ENCODE measurements around the gene IFI30.
"Not testable (repeated sequence)": the region's sequence is repeated elsewhere in the genome, so short reads cannot be mapped to it uniquely, and the experiment has no call there.

The IFI30 gene

DNA sequence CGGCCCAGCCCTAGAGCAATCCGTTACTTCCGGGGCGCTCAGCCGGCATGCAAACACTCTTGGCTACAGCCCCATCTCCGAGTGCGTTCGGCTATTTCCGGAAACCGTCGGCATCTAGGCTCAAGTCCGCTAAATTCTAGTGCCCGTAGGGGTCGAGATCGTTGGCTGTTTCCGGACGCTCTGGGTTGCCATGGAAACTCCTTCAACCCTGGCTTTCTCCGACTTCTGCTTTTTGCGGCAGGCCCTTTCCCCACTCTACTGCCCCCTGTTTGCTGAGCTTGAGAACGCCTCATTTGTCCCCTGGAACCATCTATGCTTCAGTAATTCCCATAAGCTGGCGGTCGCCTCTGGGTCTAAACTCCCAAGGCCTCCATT, 21.2 kb upstream of the IFI30 start:
- DNase-seq (ENCODE audit: extremely low read depth in 1 of 2, low read depth in 1 of 2), result peak; percentile 92 to 96

DNA sequence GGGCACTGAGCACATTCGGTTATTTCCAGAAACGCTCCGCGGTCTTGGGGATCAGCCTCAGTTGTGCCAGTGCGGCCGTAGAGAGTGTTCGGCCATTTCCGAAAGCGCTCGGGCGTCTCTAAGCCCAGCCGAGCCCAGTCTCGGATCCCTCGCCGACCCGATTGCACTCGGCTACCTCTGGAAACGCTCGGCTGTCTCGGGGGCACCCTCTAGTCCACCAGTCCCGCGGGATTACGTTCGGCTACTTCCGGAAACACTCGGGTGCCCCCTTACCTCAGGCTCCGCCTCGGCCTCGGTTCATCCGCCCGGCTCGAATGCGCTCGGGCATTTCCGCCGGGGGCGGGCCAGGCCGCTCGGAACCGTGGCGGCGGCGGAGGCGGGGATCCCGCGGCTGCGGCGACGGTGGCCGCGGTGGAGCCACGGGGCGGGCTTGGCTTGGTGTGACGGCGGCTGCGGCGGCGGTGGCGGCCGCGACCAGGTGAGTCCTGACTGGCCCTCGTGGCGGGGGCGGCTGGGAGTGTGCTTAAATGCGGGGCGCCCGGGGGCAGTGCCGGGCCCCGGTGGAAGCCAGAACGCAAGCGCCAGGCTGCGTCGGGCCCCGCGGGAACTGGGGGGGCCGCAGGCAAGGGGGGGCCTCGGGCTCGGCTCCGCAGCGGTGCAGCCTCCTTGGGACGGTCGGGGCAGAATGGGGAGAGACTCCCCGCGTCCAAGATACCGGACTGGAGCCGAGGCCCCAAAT, 20.6 kb upstream of the IFI30 start, which contains the start of gene PIK3R2:
TSS of gene PIK3R2 (plus strand) at position 347 of the 739 bp plus-strand sequence. CDS start 2,717 bp downstream, outside the sequence.
- peak; percentile 98 to 99 for DNase-seq (ENCODE audit: extremely low read depth in 1 of 2, low read depth in 1 of 2)

DNA sequence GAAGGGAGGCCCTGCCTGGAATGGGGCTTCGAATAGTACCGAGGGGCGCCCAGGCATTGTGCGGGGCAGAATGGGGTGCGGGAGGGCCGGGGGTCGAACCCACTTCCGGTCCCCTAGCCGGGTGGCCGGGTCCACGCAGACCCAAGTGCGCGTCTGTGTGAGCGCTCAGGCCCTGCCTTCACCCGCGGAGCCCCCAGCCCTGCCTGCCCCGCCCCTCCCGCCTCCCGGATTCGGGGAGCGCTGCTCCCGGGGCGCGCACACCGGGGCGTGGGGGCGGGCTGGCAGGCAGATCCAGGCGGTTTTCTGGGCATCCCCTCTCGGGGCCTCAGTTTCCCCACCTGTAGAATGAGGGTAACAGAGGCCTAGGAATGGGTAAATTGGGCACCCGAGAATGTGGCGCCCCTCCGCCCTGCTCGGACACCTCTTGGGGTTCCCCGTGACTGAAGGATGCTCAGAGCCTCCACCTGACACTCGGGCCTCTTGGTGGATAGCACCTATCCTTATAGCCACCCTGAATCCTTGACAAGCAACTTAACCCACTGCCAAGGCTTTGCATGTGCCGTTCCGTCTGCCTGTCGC, 20.0 kb upstream of the IFI30 start:
- peak in 1 of 2 donors; percentile 19 for DNase-seq (ENCODE audit: extremely low read depth in 1 of 2, low read depth in 1 of 2)

DNA sequence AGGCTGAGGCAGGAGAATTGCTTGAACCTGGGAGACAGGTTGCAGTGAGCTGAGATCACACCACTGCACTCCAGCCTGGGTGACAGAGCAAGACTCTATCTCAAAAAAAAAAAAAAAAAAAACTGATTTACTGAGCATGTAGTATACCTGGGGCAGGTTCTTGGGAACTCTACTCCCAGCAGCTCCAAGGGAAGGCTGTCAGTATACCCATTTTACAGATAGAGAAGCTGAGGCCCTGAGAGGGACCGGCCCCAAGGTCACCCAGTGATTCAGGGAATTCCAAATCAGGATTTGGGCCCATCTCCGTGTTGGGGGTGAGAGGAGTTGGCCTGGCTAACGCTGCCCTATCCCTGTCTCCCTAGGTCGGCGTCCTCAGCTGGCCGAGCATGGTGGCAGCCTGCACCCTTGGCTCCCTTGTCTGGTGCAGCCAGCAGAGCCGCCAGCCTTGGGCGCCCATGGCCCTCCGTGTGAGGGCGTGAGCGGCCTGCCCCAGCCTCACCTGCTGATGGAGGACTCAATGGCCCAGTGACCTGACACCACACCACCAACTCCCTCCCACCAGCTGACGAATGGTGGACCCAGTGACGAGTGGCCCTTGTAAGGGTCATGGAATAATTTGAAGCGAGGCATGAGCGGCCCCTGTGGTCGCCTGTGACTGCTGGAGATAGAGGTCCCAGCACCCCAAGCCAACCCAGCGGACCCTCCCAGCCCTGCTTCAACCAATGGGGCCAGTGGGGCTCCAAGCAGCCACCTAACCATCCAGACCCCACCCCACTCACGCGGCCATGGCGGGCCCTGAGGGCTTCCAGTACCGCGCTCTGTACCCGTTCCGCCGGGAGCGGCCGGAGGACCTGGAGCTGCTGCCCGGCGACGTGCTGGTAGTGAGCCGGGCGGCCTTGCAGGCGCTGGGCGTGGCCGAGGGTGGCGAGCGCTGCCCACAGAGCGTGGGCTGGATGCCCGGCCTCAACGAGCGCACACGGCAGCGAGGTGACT, 18.2 kb upstream of the IFI30 start:
- DNase-seq (ENCODE audit: extremely low read depth in 1 of 2, low read depth in 1 of 2), result no peak

DNA sequence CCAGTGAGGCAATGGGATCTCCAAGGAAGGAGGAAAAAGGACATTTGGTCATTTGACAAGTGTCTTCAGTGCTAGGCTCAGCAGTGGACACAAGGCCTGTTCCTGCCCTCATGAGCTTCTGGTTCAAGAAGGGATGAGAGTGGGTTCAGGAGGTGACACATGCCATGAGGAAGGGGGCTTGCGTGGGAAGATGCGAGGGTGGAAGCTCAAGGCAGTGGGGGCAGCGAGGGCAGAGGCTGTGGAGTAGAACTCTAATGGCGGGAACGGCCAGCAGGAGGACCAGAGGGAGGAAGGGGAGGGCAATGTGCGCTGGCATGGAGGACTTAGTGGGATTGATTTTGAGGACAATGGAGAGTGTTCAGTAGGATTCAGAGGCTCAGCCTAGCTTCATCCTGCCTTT, 17.3 kb upstream of the IFI30 start:
- DNase-seq (ENCODE audit: extremely low read depth in 1 of 2, low read depth in 1 of 2), result no peak

DNA sequence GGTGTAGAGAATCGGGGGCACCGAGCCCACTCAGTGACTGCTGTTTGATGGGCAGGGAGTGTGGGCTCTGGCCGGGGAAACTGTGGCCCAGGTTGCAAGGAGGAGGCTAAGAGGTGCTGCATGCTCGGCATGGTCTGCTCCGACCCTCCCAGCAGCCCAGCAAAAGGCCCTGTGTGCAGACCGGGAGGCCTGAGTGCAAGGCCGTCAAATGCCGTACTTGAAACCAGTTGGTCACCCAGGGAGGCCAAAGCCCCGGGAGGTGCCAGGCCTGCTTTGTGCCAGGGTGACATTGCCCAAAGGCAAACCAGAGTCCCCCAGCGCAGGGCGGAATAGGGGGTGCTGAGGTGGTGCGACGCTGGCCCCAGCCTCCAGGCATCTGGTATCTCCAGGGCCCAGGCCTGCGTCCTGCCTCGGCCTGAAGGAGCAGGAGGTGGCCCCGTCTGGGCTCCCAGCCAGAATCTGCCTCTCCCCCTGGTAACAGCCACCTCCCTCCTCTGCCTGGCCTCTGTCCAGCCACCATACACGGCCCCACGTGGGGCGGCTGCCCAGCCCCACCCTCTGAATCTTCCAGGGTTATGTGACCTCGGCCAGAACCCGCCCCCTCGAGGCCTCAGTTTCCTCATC, 16.7 kb upstream of the IFI30 start:
- DNase-seq (ENCODE audit: extremely low read depth in 1 of 2, low read depth in 1 of 2), result no peak

DNA sequence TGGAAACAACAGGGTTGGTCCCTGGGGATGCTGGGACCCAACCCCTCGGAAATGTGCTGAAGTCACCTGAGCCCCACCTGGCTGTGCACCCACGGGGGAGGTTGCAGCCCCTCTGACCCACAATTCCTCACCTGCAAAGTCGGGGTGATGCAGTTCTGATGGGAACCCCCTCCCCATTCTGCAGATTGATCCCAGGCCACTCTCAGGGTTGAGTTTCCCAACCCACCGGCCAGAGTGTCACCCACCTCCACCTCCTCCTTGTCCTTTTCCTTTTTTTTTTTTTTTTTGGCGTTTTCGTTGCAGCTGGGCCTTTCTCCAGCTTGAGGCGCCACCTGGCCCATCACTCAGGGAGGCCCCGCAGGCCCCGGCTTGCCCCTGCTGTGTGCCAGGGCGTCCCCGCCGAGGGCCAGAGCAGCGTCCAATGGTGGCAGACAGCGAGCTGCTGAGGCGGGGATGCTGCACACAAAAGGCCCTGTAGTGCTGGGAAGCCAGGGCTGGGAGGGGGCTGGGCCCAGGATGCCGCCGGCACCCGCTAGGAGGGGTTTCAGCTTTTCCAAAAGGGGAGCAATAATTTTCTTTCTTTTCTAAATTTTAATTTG, 16.0 kb upstream of the IFI30 start:
- DNase-seq (ENCODE audit: extremely low read depth in 1 of 2, low read depth in 1 of 2), result no peak

DNA sequence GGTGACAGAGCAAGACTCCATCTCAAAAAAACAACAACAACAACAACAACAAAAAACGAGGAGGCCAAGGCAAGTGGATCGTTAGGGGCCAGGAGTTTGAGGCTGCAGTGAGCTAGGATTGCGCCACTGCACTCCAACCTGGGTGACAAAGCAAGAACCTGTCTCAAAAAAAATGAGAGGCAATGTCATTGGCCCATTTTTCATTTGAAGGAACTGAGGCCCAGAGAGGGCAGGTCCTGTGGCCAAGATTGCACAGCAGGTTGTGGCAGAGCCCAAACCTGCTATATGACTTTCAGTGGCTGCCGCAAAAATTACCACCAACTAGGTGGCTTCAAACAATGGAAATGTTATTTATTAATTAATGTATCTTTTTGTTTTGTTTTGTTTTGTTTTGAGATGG, 15.1 kb upstream of the IFI30 start:
- DNase-seq (ENCODE audit: extremely low read depth in 1 of 2, low read depth in 1 of 2), result no peak

DNA sequence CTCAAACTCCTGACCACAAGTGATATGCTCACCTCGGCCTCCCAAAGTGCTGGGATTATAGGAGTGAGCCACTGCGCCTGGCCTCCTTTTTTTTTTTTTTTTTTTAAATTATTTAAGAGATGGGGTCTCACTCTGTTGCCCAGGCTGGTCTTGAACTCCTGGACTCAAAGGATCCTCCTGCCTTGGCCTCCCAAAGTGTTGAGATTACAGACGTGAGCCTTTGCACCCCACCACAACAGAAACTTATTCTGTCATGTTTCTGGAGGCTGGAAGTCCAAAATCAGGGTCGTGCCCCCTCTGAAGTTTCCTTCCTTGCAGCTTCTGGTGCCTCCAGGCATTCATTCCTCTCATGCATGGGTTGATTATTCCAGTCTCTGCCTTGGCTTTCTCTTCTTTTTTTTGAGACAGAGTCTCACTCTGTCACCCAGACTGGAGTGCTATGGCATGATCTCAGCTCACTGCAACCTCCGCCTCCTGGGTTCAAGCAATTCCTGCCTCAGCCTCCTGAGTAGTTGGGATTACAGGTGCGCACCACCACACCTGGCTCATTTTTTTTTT, 14.5 kb upstream of the IFI30 start:
- DNase-seq (ENCODE audit: extremely low read depth in 1 of 2, low read depth in 1 of 2), result not testable (repeated sequence)

DNA sequence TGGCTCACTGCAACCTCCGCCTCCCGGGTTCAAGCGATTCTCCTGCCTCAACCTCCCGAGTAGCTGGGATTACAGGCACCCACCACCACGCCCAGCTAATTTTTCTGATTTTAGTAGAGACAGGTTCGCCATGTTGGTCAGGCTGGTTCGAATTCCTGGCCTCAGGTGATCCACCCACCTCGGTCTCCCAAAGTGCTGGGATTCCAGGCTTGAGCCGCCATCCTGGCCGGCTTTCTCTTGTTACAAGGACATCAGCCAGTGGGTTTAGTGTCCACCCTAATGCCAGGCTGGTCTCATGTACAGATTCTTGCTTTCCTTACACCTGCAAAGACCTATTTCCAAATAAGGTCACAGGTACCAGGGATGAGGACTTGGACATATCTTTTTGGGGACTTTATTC, 13.8 kb upstream of the IFI30 start:
- no peak for DNase-seq (ENCODE audit: extremely low read depth in 1 of 2, low read depth in 1 of 2)

DNA sequence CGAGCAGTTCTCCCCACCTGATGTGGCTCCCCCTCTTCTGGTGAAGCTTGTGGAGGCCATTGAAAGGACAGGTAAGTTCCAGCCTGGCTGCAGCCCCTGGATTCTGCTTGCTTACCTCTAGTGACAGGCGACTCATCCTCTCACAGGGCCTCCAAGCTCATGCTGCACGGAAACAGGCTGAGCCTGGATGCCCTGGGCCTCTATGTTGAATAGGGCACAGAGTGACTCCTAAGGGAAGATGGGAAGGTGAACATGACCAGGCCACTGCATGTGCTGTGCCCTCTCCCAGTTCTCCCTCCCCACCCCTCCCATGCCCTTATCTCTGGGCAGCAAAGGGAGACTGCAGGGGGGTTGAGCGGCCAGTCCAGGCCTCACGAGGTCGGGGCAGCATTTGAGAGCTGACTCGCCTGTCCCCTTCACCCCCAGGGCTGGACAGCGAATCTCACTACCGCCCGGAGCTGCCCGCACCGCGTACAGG, 13.1 kb upstream of the IFI30 start:
- DNase-seq (ENCODE audit: extremely low read depth in 1 of 2, low read depth in 1 of 2), result no peak

DNA sequence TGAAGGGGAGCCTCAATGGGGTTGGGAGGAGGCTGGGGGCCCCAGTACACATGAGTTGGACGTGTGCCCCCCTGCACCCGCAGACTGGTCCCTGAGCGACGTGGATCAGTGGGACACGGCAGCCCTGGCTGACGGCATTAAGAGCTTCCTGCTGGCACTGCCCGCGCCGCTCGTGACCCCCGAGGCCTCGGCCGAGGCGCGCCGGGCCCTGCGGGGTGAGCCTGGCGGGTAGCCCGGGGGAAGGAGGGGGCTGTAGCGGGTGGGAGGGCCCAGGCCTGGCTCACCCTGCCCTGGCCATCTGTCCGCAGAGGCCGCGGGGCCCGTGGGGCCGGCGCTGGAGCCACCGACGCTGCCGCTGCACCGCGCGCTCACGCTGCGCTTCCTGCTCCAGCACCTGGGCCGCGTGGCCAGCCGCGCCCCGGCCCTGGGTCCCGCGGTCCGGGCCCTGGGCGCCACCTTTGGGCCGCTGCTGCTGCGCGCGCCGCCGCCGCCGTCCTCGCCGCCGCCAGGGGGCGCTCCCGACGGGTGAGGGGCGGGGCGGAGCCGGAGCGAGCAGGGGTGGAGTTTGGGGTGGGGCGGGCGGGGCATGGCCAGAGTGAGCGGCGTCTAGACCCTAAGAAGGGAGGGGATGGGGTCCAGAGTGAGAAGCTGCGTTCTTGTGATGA, 12.5 kb upstream of the IFI30 start:
- peak in 1 of 2 donors; percentile 80 for DNase-seq (ENCODE audit: extremely low read depth in 1 of 2, low read depth in 1 of 2)

DNA sequence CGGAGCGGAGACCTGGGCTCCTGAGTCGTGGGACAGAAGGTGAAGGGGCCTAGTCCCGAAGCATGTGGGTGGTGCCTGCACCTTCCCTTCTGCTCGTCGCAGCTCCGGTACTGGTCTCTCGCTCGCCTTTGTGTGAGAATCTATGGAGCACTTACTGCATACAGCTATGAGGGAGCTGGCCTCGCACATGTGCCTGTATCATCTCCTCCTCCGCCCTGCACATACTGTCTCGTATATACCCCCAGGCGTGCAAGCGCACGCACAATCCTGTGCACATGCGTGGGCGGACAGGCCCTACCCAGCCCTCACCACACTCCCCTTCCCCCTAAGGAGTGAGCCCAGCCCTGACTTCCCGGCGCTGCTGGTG, 12.0 kb upstream of the IFI30 start:
- DNase-seq (ENCODE audit: extremely low read depth in 1 of 2, low read depth in 1 of 2), result no peak

DNA sequence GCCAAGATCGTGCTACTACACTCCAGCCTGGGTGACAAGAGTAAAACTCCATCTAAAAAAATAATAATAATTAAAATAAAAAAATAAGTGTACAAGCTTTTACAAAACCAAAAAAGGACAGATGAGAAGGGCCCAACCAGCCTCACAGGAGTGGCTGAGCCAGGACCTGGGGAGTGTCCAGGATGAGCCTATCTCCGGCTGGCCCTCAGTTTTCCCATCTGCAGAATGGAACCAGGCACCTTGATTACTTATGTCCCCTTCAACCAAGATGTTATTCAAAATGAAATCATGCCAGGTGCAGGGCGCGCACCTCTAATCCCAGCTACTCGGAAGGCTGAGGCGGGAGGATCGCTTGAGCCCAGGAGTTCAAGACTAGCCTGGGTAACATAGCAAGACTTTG, 9.5 kb upstream of the IFI30 start:
- DNase-seq (ENCODE audit: extremely low read depth in 1 of 2, low read depth in 1 of 2), result no peak

DNA sequence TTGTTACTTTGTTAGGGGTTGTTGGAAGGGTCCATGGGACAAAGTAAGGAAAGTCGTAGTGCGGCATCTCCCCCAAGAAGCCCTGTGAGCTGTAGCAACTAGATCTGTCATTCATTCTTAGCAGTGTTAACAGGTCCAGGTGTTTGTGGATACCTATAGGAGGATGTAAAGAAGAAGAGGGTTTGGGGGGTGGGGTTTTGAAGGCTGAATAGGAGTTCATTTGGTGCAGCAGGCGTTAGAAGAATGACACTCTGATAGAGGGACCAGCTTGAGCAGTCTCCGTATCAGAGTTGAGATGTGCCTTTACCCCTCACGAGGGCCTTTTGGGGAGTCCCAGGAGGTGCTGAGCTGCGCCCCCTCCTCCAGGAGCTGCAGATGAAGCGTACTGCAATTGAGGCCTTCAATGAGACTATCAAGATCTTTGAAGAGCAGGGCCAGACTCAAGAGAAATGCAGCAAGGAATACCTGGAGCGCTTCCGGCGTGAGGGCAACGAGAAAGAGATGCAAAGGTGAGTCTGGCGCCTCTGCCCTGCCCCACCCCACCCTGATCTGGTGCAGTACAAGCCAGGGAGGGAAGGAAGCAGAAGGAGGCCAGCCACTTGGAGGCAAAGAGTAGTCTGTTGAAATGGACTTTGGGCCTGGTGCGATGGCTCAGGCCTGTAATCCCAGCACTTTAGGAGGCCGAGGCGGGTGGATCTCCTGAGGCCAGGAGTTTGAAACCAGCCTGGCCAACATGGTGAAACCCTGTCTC, 7.6 kb upstream of the IFI30 start:
- no peak for DNase-seq (ENCODE audit: extremely low read depth in 1 of 2, low read depth in 1 of 2)

DNA sequence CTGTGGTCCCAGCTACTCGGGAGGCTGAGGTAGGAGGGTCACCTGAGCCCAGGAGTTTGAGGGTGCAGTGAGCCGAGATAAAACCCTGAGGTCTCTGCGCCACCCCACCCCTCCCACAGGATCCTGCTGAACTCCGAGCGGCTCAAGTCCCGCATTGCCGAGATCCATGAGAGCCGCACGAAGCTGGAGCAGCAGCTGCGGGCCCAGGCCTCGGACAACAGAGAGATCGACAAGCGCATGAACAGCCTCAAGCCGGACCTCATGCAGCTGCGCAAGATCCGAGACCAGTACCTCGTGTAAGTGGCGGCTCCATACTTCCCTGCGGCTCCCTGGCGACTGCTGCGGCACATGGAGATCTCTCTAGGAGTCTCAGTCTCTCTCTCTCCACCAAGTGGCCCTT, 6.6 kb upstream of the IFI30 start:
- DNase-seq (ENCODE audit: extremely low read depth in 1 of 2, low read depth in 1 of 2), result no peak

DNA sequence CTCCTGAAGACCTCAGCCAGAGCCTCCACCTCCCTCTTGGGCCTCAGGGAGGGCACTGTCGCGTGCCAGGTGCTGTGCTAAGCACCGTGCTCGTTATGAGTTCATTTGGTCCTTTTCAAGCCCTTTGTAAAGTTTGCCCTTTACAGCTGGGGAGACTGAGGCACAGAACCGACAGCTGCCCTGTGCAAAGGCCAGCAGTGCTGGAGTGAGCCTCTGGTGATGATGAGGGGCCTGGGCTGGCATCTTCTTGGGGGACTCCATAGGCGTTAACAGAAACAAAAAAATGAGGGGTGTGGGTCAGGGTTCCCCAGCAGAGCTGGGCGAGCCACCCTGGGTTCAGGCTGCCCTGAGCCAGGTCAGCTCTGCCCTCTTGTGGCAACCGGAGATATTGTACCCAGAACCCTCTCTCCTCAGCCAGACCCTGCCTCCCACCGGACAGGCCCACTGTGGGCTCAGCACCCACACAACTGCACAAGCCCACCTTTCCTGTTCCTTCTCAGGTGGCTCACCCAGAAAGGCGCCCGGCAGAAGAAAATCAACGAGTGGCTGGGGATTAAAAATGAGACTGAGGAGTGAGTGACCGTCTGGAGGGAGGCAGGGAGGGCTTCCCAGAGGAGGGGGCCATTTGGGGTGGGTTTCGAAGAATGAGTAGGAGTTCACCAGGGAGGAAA, 5.5 kb upstream of the IFI30 start:
- no peak for DNase-seq (ENCODE audit: extremely low read depth in 1 of 2, low read depth in 1 of 2)

DNA sequence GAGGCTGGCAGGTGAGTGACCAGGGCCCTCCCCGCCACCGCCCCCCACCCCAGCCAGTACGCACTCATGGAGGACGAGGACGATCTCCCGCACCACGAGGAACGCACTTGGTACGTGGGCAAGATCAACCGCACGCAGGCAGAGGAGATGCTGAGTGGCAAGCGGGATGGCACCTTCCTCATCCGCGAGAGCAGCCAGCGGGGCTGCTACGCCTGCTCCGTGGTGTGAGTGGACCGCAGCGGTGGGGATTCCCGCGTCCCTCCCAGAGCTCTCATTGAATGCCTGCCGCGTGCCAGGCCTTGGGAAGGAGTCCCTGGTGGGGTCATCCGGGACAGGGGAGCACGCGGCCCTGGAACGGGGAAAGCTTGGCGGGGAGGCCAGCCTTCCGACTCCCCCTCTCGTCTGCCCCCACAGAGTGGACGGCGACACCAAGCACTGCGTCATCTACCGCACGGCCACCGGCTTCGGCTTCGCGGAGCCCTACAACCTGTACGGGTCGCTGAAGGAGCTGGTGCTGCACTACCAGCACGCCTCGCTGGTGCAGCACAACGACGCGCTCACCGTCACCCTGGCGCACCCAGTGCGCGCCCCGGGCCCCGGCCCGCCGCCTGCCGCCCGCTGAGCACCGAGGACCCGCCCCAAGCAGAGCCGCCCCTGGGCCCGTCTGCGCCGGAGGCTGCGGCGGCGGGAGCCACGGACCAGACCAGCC, 4.8 kb upstream of the IFI30 start:
- DNase-seq (ENCODE audit: extremely low read depth in 1 of 2, low read depth in 1 of 2), result no peak

Data from activated CD8-positive, alpha-beta memory T cell treated with anti-CD3 and anti-CD28 coated beads for 1 hour (primary cell).